ENCODE data around the gene KRTAP10-2. TPM values are rescaled to one million over a fixed set of nuclear protein-coding genes. Genes with fewer than 3 reads are reported as not detected.

Gene KRTAP10-2
- total RNA-seq, 6 experiments from 2014 or later, result not detected

DNA sequence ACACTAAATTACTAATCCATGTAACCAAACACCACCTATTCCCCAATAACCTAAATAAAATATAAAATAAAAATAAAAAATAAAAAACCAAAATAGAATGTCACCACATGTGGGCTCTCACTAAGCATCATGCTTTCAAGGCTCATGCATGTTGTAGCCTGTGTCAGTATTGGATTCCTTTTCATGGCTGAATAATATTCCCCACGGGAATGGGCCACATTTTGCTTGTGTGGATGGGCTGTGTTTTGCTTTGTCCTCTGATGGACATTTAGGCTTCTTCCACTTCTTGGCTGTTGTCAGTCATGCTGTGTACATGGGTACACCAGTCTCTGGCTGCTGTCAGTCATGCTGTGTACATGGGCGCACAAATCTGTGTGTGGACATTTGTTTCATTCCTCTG, 37.8 kb upstream of the KRTAP10-2 start:
- WGBS (ENCODE audit: insufficient coverage, low coverage, low lambda C conversion rate, missing lambda C conversion rate), result 89% methylated on average over 2 of the region's 2 CpGs
- ATAC-seq, result no peak
- no peaks in the 10 kb centered on the region for H3K9me3 ChIP-seq
- TF ChIP-seq, protein P1, sequence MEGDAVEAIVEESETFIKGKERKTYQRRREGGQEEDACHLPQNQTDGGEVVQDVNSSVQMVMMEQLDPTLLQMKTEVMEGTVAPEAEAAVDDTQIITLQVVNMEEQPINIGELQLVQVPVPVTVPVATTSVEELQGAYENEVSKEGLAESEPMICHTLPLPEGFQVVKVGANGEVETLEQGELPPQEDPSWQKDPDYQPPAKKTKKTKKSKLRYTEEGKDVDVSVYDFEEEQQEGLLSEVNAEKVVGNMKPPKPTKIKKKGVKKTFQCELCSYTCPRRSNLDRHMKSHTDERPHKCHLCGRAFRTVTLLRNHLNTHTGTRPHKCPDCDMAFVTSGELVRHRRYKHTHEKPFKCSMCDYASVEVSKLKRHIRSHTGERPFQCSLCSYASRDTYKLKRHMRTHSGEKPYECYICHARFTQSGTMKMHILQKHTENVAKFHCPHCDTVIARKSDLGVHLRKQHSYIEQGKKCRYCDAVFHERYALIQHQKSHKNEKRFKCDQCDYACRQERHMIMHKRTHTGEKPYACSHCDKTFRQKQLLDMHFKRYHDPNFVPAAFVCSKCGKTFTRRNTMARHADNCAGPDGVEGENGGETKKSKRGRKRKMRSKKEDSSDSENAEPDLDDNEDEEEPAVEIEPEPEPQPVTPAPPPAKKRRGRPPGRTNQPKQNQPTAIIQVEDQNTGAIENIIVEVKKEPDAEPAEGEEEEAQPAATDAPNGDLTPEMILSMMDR (IDR thresholded peaks at IDR 0.05), result no peak
- no peak for TF ChIP-seq POLR2A (IDR thresholded peaks at IDR 0.05)
- no peaks in the 10 kb centered on the region for H3K36me3 ChIP-seq
- no peak overlapping the region for H3K27ac ChIP-seq
- intact Hi-C loops (cut with DNase I), result no loop called here
- H3K4me3 ChIP-seq, result no peak overlapping the region
- H3K27me3 ChIP-seq, result no peaks in the 10 kb centered on the region
- DNase-seq, result no peak
- H3K4me1 ChIP-seq, result peaks cover 0 to 8% (median 0%) of the 10 kb centered on the region in 4 donors

DNA sequence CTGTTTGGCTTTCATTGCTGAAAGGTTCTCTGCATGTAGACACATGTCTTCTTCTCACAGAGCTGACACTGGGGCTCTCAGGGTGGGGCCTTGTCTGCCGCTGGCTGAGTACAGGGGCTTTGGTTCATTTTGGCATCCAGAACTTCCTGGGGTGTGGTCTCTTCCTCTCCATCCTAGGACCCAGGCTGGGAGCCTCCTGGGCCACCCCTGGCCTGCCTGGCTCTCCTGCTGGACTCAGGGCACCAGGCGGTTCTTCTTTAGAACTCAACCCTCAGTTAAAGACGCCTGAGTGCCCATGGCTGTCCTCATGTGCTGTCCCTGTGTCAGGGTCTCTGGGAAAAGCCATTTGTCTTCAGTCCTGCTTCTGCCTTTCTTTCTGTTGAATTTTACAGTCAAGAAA, 34.6 kb upstream of the KRTAP10-2 start:
- WGBS (ENCODE audit: insufficient coverage, low coverage, low lambda C conversion rate, missing lambda C conversion rate), result no CpG with 5 or more reads among the region's 3 CpGs
- Histone ChIP-seq H3K4me3 (no peak overlapping the region), H3K27ac (no peak overlapping the region), H3K27me3 (no peaks in the 10 kb centered on the region), H3K9me3 (peaks cover 0 to 5% (median 0%) of the 10 kb centered on the region in 4 donors), H3K4me1 (no peaks in the 10 kb centered on the region), H3K36me3 (no peaks in the 10 kb centered on the region)
- intact Hi-C loops (cut with DNase I), result no loop called here
- DNase-seq, result no peak
- TF ChIP-seq, protein P1 (IDR thresholded peaks at IDR 0.05), result no peak
- no peak for TF ChIP-seq POLR2A (IDR thresholded peaks at IDR 0.05)
- ATAC-seq, result no peak

DNA sequence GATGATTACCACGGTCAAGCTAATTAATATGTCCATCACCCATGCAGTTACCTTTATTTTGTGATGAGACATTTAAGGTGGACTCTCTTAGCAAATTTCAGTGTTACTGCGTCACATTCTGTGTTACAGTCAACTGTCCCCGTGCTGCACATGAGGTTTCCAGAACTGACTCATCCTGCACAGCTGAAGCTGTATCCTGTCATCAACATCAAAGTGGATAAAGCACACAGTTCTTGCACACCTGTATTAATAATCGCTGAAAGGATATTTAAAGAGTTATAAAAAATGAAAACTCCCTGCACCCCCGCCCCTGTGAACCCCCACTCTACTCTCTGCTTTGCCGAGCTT, 32.5 kb upstream of the KRTAP10-2 start:
- TF ChIP-seq POLR2A (IDR thresholded peaks at IDR 0.05), result no peak
- TF ChIP-seq, protein P1 (IDR thresholded peaks at IDR 0.05), result no peak
- ATAC-seq (no peak), DNase-seq (no peak)
- Histone ChIP-seq H3K27me3 (no peaks in the 10 kb centered on the region), H3K27ac (no peak overlapping the region), H3K36me3 (no peaks in the 10 kb centered on the region), H3K9me3 (peaks cover 0 to 5% (median 0%) of the 10 kb centered on the region in 4 donors), H3K4me3 (no peak overlapping the region), H3K4me1 (no peaks in the 10 kb centered on the region)
- 62% methylated on average over 5 of the region's 6 CpGs for WGBS (ENCODE audit: insufficient coverage, low coverage, low lambda C conversion rate, missing lambda C conversion rate)
- intact Hi-C loops (cut with DNase I), result no loop called here

DNA sequence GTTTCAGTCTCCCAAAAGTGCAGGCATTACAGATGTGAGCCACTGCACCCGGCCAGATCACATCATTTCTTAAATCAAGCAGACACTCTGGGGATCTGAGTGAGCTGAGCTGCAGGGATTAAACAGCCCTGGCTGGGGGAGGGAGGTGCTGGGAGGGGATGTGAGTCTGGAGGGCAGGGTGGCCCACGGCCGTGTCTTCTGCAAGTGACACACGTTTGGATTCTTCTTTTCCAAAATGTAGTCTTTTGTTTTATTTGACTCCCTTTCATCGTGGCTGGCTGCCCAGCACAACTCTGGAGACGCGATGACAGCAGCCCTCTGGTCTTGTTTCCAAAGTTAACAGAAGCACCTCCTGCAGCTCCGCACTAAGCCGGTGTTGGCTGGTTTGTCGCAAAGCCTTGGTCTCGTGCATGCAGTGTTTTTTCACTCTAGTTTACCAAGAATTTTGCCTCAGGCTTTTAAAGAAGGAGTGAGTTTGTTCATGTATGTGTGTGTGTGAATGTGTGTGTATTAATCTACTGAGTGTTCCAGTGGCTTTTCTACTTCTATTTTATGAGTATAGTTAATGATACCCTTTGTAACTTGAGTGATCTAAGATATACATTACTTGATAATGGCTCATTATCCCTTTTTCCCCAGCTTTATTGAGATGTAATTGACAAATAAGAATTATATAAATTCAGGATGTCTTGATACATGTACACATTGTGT, 31.9 kb upstream of the KRTAP10-2 start:
- H3K4me3 ChIP-seq, result no peak overlapping the region
- intact Hi-C loops (cut with DNase I), result no loop called here
- WGBS (ENCODE audit: insufficient coverage, low coverage, low lambda C conversion rate, missing lambda C conversion rate), result 12% methylated on average over 11 of the region's 11 CpGs
- ATAC-seq, result peak in 3 of 4 donors; percentile 42 to 57 (median 51)
- peak in 1 of 3 donors; percentile 53 for DNase-seq
- no peaks in the 10 kb centered on the region for H3K36me3 ChIP-seq
- H3K27ac ChIP-seq, result no peak overlapping the region
- TF ChIP-seq POLR2A (IDR thresholded peaks at IDR 0.05), result no peak
- TF ChIP-seq, protein P1 (IDR thresholded peaks at IDR 0.05), result no peak
- peaks cover 0 to 5% (median 0%) of the 10 kb centered on the region in 4 donors for H3K9me3 ChIP-seq
- H3K4me1 ChIP-seq, result no peaks in the 10 kb centered on the region
- H3K27me3 ChIP-seq, result no peaks in the 10 kb centered on the region
